ENCODE measurements around the gene HOXB6.

The HOXB6 gene

GRCh38 chr17:48644910-48645557, 40.2 kb upstream of the HOXB6 start:
- peaks cover 15% of the 10 kb centered on the region for H3K27me3 ChIP-seq (ENCODE audit: insufficient read depth, low read length, poor library complexity)
- H4K20me1 ChIP-seq (ENCODE audit: insufficient read depth, low read length): no peaks in the 10 kb centered on the region
- no peaks in the 10 kb centered on the region for H3K36me3 ChIP-seq (ENCODE audit: insufficient read depth, low read length)
- TF ChIP-seq CTCF (IDR thresholded peaks at IDR 0.05; ENCODE audit: borderline replicate concordance, extremely low read depth, low read length, poor library complexity, severe bottlenecking): no peak
- no peak overlapping the region for H3K27ac ChIP-seq (ENCODE audit: low read length)
- H3K4me2 ChIP-seq (ENCODE audit: insufficient read depth, low read length): no peak overlapping the region
- DNase-seq (no peak), ATAC-seq (ENCODE audit: insufficient read depth, low read depth) (no peak)
- no peaks in the 10 kb centered on the region for H3K4me1 ChIP-seq (ENCODE audit: insufficient read depth, low read length)
- no peak overlapping the region for H3K9ac ChIP-seq (ENCODE audit: low read depth, low read length)
- H3K9me3 ChIP-seq (ENCODE audit: insufficient read depth, low read length, severe bottlenecking): no peaks in the 10 kb centered on the region
- H3K79me2 ChIP-seq (ENCODE audit: insufficient read depth, low read length): no peaks in the 10 kb centered on the region
- H2AFZ ChIP-seq (ENCODE audit: low read depth, low read length): no peak overlapping the region
- no peak overlapping the region for H3K4me3 ChIP-seq (ENCODE audit: low read depth in 1 of 2, low read length in 2 of 2)

- TF ChIP-seq CTCF (IDR thresholded peaks at IDR 0.05; ENCODE audit: borderline replicate concordance, extremely low read depth, low read length, poor library complexity, severe bottlenecking) (no peak), EZH2 (IDR thresholded peaks at IDR 0.05; ENCODE audit: borderline replicate concordance, low read depth, low read length, severe bottlenecking) (no peak)
- Histone ChIP-seq H2AFZ (ENCODE audit: low read depth, low read length) (no peak overlapping the region), H3K27me3 (ENCODE audit: insufficient read depth, low read length, poor library complexity) (peaks cover 24% of the 10 kb centered on the region), H3K4me2 (ENCODE audit: insufficient read depth, low read length) (no peak overlapping the region), H4K20me1 (ENCODE audit: insufficient read depth, low read length) (no peaks in the 10 kb centered on the region), H3K27ac (ENCODE audit: low read length) (no peak overlapping the region), H3K4me3 (ENCODE audit: low read depth in 1 of 2, low read length in 2 of 2) (no peak overlapping the region), H3K9me3 (ENCODE audit: insufficient read depth, low read length, severe bottlenecking) (no peaks in the 10 kb centered on the region), H3K9ac (ENCODE audit: low read depth, low read length) (no peak overlapping the region), H3K4me1 (ENCODE audit: insufficient read depth, low read length) (no peaks in the 10 kb centered on the region), H3K36me3 (ENCODE audit: insufficient read depth, low read length) (no peaks in the 10 kb centered on the region), H3K79me2 (ENCODE audit: insufficient read depth, low read length) (no peaks in the 10 kb centered on the region)
- no peak for DNase-seq
- no peak for ATAC-seq (ENCODE audit: insufficient read depth, low read depth)
These were observed 39.4 kb upstream of the HOXB6 start for GRCh38 chr17:48644159-48644558.

- DNase-seq (no peak), ATAC-seq (ENCODE audit: insufficient read depth, low read depth) (no peak)
- no peak overlapping the region for H3K9ac ChIP-seq (ENCODE audit: low read depth, low read length)
- H3K9me3 ChIP-seq (ENCODE audit: insufficient read depth, low read length, severe bottlenecking): no peaks in the 10 kb centered on the region
- H3K36me3 ChIP-seq (ENCODE audit: insufficient read depth, low read length): no peaks in the 10 kb centered on the region
- no peak overlapping the region for H3K4me2 ChIP-seq (ENCODE audit: insufficient read depth, low read length)
- no peak for TF ChIP-seq EZH2 (IDR thresholded peaks at IDR 0.05; ENCODE audit: borderline replicate concordance, low read depth, low read length, severe bottlenecking)
- no peak for TF ChIP-seq CTCF (IDR thresholded peaks at IDR 0.05; ENCODE audit: borderline replicate concordance, extremely low read depth, low read length, poor library complexity, severe bottlenecking)
- H3K79me2 ChIP-seq (ENCODE audit: insufficient read depth, low read length): no peaks in the 10 kb centered on the region
- H2AFZ ChIP-seq (ENCODE audit: low read depth, low read length): no peak overlapping the region
- no peak overlapping the region for H3K4me3 ChIP-seq (ENCODE audit: low read depth in 1 of 2, low read length in 2 of 2)
- H3K4me1 ChIP-seq (ENCODE audit: insufficient read depth, low read length): no peaks in the 10 kb centered on the region
- peaks cover 29% of the 10 kb centered on the region for H3K27me3 ChIP-seq (ENCODE audit: insufficient read depth, low read length, poor library complexity)
- H3K27ac ChIP-seq (ENCODE audit: low read length): no peak overlapping the region
- no peaks in the 10 kb centered on the region for H4K20me1 ChIP-seq (ENCODE audit: insufficient read depth, low read length)
These were observed 38.9 kb upstream of the HOXB6 start for GRCh38 chr17:48643697-48644012.

Data from DND-41 (cell line).